ENCODE measurements around the gene LRRC74B. TPM values are rescaled to one million over a fixed set of nuclear protein-coding genes. Genes with fewer than 3 reads are reported as not detected.
A peak's percentile ranks its signal among the peaks of the same experiment; 100 is the strongest.
"Not testable (repeated sequence)": the region's sequence is repeated elsewhere in the genome, so short reads cannot be mapped to it uniquely, and the experiment has no call there.

LRRC74B gene
- total and polyA plus RNA-seq, 2 donors (not counting 1 experiment from before 2014, with no cell fraction given) = not detected

DNA sequence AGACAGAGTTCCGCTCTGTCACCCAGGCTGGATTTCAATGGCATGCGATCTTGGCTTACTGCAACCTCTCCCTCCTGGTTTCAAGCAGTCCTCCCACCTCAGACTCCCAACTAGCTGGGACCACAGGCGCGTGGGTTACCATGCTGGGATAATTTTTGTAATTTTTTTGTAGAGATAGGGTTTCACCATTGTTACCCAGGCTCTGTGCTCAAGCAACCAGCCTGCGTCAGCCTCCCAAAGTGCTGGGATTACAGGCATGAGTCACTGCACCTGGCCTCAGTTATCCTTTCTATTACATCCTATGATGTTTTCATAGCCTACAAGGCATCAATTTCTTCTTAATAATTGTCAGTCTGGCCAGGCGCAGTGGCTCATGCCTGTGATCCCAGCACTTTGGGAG is 36.5 kb downstream of the LRRC74B start:
- no peaks in the 10 kb centered on the region for H3K4me1 ChIP-seq (ENCODE audit: control insufficient read depth, extremely low read depth, insufficient read depth, low read length)

DNA sequence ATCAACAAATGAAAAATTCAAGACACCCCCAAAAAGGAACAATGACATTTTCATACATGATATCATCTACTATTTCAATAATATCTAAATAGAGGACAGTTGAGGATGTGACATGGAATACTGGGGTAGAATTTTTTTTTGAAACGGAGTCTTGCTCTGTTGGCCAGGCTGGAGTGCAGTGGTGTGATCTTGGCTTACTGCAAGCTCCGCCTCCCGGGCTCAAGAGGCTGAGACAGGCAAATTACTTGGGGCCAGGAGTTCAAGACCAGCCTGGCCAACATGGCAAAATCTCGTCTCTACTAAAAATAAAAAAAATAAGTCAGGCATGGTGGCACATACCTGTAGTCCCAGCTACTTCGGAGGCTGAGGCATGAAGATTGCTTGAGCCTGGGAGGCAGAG is 41.4 kb downstream of the LRRC74B start:
- no peak for DNase-seq (ENCODE audit: low read depth in 2 of 2)
- no peak for TF ChIP-seq EZH2 (IDR thresholded peaks at IDR 0.05; ENCODE audit: low read length, missing control alignments)
- TF ChIP-seq, protein P1, sequence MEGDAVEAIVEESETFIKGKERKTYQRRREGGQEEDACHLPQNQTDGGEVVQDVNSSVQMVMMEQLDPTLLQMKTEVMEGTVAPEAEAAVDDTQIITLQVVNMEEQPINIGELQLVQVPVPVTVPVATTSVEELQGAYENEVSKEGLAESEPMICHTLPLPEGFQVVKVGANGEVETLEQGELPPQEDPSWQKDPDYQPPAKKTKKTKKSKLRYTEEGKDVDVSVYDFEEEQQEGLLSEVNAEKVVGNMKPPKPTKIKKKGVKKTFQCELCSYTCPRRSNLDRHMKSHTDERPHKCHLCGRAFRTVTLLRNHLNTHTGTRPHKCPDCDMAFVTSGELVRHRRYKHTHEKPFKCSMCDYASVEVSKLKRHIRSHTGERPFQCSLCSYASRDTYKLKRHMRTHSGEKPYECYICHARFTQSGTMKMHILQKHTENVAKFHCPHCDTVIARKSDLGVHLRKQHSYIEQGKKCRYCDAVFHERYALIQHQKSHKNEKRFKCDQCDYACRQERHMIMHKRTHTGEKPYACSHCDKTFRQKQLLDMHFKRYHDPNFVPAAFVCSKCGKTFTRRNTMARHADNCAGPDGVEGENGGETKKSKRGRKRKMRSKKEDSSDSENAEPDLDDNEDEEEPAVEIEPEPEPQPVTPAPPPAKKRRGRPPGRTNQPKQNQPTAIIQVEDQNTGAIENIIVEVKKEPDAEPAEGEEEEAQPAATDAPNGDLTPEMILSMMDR (conservative IDR thresholded peaks at IDR 0.05 in 1 of 2, IDR thresholded peaks at IDR 0.05 in 1 of 2; ENCODE audit: low read depth in 1 of 2, low read length in 2 of 2) = no peak
- Histone ChIP-seq H3K79me2 (ENCODE audit: control insufficient read depth, insufficient read depth, low read length) (no peaks in the 10 kb centered on the region), H3K4me2 (ENCODE audit: extremely low read depth, insufficient read depth, low read length) (no peak overlapping the region), H3K36me3 (ENCODE audit: control insufficient read depth, insufficient read depth, low read length) (no peaks in the 10 kb centered on the region), H3K27me3 (ENCODE audit: control insufficient read depth, insufficient read depth, low read length) (no peaks in the 10 kb centered on the region), H3K4me3 (replicated peaks in 1 of 4; ENCODE audit: control extremely low read depth in 1 of 4, insufficient read depth in 1 of 4, low read depth in 3 of 4, low read length in 4 of 4) (no peak overlapping the region), H3K9me3 (ENCODE audit: control insufficient read depth, insufficient read depth, low read depth, low read length) (no peaks in the 10 kb centered on the region), H2AFZ (ENCODE audit: low read length) (no peak overlapping the region), H3K9ac (ENCODE audit: insufficient read depth, low read length) (no peak overlapping the region), H4K20me1 (ENCODE audit: control insufficient read depth, extremely low read depth, insufficient read depth, low read length) (no peaks in the 10 kb centered on the region), H3K27ac (ENCODE audit: insufficient read depth, low read length) (no peak overlapping the region), H3K4me1 (ENCODE audit: control insufficient read depth, extremely low read depth, insufficient read depth, low read length) (no peaks in the 10 kb centered on the region)

More for the DNA sequence above, 36.5 kb downstream of the LRRC74B start:
- H2AFZ ChIP-seq (ENCODE audit: low read length) = no peak overlapping the region
- H3K27me3 ChIP-seq (ENCODE audit: control insufficient read depth, insufficient read depth, low read length) = no peaks in the 10 kb centered on the region
- H3K79me2 ChIP-seq (ENCODE audit: control insufficient read depth, insufficient read depth, low read length) = no peaks in the 10 kb centered on the region
- no peaks in the 10 kb centered on the region for H3K9me3 ChIP-seq (ENCODE audit: control insufficient read depth, insufficient read depth, low read depth, low read length)
- H4K20me1 ChIP-seq (ENCODE audit: control insufficient read depth, extremely low read depth, insufficient read depth, low read length) = no peaks in the 10 kb centered on the region
- no peak overlapping the region for H3K27ac ChIP-seq (ENCODE audit: insufficient read depth, low read length)
- H3K4me2 ChIP-seq (ENCODE audit: extremely low read depth, insufficient read depth, low read length) = no peak overlapping the region
- TF ChIP-seq EZH2 (IDR thresholded peaks at IDR 0.05; ENCODE audit: low read length, missing control alignments) = no peak
- TF ChIP-seq, protein P1 (conservative IDR thresholded peaks at IDR 0.05 in 1 of 2, IDR thresholded peaks at IDR 0.05 in 1 of 2; ENCODE audit: low read depth in 1 of 2, low read length in 2 of 2) = no peak
- no peaks in the 10 kb centered on the region for H3K36me3 ChIP-seq (ENCODE audit: control insufficient read depth, insufficient read depth, low read length)
- DNase-seq (ENCODE audit: low read depth in 2 of 2) = peak in 1 of 2 donors; percentile 39
- no peak overlapping the region for H3K4me3 ChIP-seq (replicated peaks in 1 of 4; ENCODE audit: control extremely low read depth in 1 of 4, insufficient read depth in 1 of 4, low read depth in 3 of 4, low read length in 4 of 4)
- no peak overlapping the region for H3K9ac ChIP-seq (ENCODE audit: insufficient read depth, low read length)

DNA sequence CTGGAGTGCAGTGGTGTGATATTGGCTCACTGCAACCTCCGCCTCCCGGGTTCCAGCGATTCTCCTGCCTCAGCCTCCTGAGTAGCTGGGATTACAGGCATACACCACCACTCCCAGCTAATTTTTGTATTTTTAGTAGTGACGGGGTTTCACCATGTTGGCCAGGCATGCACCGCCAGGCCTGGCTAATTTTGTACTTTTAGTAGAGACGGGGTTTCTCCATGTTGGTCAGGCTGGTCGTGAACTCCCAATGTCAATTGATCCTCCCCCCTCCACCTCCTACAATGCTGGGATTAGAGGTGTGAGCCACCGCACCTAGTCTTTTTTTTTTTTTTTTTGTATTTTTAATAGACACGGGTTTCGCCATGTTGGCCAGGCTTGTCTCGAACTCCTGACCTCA is 42.2 kb downstream of the LRRC74B start:
- H4K20me1 ChIP-seq (ENCODE audit: control insufficient read depth, extremely low read depth, insufficient read depth, low read length); H3K27me3 ChIP-seq (ENCODE audit: control insufficient read depth, insufficient read depth, low read length); H3K36me3 ChIP-seq (ENCODE audit: control insufficient read depth, insufficient read depth, low read length); H2AFZ ChIP-seq (ENCODE audit: low read length); H3K9me3 ChIP-seq (ENCODE audit: control insufficient read depth, insufficient read depth, low read depth, low read length); DNase-seq (ENCODE audit: low read depth in 2 of 2); H3K4me1 ChIP-seq (ENCODE audit: control insufficient read depth, extremely low read depth, insufficient read depth, low read length); H3K27ac ChIP-seq (ENCODE audit: insufficient read depth, low read length); H3K4me2 ChIP-seq (ENCODE audit: extremely low read depth, insufficient read depth, low read length); H3K9ac ChIP-seq (ENCODE audit: insufficient read depth, low read length); H3K4me3 ChIP-seq (replicated peaks in 1 of 4; ENCODE audit: control extremely low read depth in 1 of 4, insufficient read depth in 1 of 4, low read depth in 3 of 4, low read length in 4 of 4); H3K79me2 ChIP-seq (ENCODE audit: control insufficient read depth, insufficient read depth, low read length): not testable (repeated sequence)

DNA sequence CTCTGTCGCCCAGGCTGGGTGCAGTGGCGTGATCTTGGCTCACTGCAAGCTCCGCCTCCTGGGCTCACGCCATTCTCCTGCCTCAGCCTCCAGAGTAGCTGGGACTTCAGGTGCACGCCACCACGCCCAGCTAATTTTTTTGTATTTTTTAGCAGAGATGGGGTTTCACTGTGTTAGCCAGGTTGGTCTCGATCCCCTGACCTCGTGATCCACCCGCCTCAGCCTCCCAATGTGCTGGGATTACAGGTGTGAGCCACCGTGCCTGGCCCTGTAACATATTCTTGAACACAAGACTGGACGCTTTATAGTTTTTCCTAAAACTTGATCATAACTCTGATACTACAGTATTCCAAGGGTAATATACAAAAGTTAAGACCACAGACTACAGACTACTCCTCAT is 45.5 kb downstream of the LRRC74B start:
- H4K20me1 ChIP-seq (ENCODE audit: control insufficient read depth, extremely low read depth, insufficient read depth, low read length); H3K9ac ChIP-seq (ENCODE audit: insufficient read depth, low read length); H3K4me2 ChIP-seq (ENCODE audit: extremely low read depth, insufficient read depth, low read length); H3K4me3 ChIP-seq (replicated peaks in 1 of 4; ENCODE audit: control extremely low read depth in 1 of 4, insufficient read depth in 1 of 4, low read depth in 3 of 4, low read length in 4 of 4); H3K9me3 ChIP-seq (ENCODE audit: control insufficient read depth, insufficient read depth, low read depth, low read length); H3K79me2 ChIP-seq (ENCODE audit: control insufficient read depth, insufficient read depth, low read length); H3K4me1 ChIP-seq (ENCODE audit: control insufficient read depth, extremely low read depth, insufficient read depth, low read length); H3K27me3 ChIP-seq (ENCODE audit: control insufficient read depth, insufficient read depth, low read length); H2AFZ ChIP-seq (ENCODE audit: low read length); H3K36me3 ChIP-seq (ENCODE audit: control insufficient read depth, insufficient read depth, low read length); H3K27ac ChIP-seq (ENCODE audit: insufficient read depth, low read length); DNase-seq (ENCODE audit: low read depth in 2 of 2): not testable (repeated sequence)

Data from fibroblast of lung (primary cell).